ENCODE results near the gene KCNMB1.

DNA sequence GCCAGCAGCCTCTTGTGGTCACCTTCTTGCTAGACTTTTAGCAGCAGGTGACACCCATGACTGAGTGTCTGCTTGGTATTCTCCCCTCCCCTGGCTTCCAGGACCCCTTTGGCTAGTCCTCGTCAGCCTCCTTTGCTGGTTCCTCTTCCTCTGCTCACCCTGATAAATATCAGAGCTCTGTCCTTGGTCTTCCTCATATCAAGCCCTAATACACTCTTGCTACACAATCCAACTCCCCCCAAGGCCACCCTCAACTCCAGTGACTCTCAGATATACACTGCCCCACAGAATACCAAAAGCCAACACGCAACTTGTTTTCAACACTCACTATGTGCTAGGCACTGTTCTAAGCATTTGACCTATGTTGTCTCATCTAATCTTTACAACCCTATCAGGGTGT lies 61.3 kb downstream of the KCNMB1 start:
- TF ChIP-seq ZNF274 (IDR thresholded peaks at IDR 0.05; ENCODE audit: low read depth, low read length) (no peak), SUZ12 (IDR thresholded peaks at IDR 0.05; ENCODE audit: extremely low read depth, insufficient read depth, insufficient read length) (no peak)

All from NT2/D1 (cell line).